Neural progenitor cell (in vitro differentiated cells): ENCODE measurements around the gene ADRA2B.

Experiments used
- EZH2phosphoT487 ChIP-seq: fragments of 200-600 bp; sonication (generic); IDR thresholded peaks from 2 replicates; pipeline ENCODE4 v1.6.1; 2017; ENCODE audit warnings: antibody characterized with exemption
- TF ChIP-seq, protein P1 (sequence below): fragments of 200-600 bp; sonication (generic); IDR thresholded peaks from 2 replicates; pipeline ENCODE4 v1.5.1; 2017; ENCODE audit warnings: antibody characterized with exemption, mild to moderate bottlenecking

DNA sequence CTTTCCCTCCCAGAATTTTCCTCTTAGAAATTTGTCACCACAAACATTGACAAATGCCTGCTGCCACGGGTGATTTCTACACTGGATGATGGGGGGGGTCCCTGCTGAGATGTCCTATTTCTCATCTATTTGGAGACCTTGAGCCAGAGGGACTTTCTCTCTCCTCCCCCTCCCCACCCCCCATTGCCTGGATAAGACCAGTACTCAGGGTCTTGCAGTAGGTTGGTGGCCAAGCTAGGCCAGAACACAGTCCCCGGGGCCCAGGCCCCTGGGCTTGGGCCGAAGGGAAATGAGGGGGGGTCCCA is 29.4 kb upstream of the ADRA2B start:
- TF ChIP-seq, protein P1, sequence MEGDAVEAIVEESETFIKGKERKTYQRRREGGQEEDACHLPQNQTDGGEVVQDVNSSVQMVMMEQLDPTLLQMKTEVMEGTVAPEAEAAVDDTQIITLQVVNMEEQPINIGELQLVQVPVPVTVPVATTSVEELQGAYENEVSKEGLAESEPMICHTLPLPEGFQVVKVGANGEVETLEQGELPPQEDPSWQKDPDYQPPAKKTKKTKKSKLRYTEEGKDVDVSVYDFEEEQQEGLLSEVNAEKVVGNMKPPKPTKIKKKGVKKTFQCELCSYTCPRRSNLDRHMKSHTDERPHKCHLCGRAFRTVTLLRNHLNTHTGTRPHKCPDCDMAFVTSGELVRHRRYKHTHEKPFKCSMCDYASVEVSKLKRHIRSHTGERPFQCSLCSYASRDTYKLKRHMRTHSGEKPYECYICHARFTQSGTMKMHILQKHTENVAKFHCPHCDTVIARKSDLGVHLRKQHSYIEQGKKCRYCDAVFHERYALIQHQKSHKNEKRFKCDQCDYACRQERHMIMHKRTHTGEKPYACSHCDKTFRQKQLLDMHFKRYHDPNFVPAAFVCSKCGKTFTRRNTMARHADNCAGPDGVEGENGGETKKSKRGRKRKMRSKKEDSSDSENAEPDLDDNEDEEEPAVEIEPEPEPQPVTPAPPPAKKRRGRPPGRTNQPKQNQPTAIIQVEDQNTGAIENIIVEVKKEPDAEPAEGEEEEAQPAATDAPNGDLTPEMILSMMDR, result no peak
- TF ChIP-seq EZH2phosphoT487, result no peak
